Activated T-helper 2 cell treated with anti-CD3 and anti-CD28 coated beads, Interferon-gamma antibody, Interleukin-2, Interleukin-4, amounts not matched to agents 10 μg/mL and 5 μg/mL and 100 μg/mL, durations not matched to agents 14 hours and 24 hours and 36 hours (primary cell): ENCODE data around the gene BTD. TPM values are rescaled to one million over a fixed set of nuclear protein-coding genes. Genes with fewer than 3 reads are reported as not detected.

ENCODE experiments used
- DNase-seq: peaks from one replicate; pipeline ENCODE4 v3.0.0; 2021; ENCODE audit warnings: low spot score
- H3K27ac Mint-ChIP-seq: one replicate; pipeline ENCODE4 v1.8.0; 2021; ENCODE audit warnings: mixed read lengths
- H3K27me3 Mint-ChIP-seq: one replicate; pipeline ENCODE4 v1.8.0; 2021; ENCODE audit warnings: low read depth, mixed read lengths
- H3K36me3 Mint-ChIP-seq: one replicate; pipeline ENCODE4 v1.8.0; 2021; ENCODE audit warnings: low read depth, mixed read lengths
- H3K4me1 Mint-ChIP-seq: one replicate; pipeline ENCODE4 v1.8.0; 2021; ENCODE audit warnings: low read depth, mixed read lengths
- H3K4me3 Mint-ChIP-seq: one replicate; pipeline ENCODE4 v1.8.0; 2021; ENCODE audit warnings: low read depth, mild to moderate bottlenecking, moderate library complexity, mixed read lengths
- H3K9me3 Mint-ChIP-seq: one replicate; pipeline ENCODE4 v1.8.0; 2021; ENCODE audit warnings: mixed read lengths
- intact Hi-C: fragments of 100-400 bp; cut with micrococcal nuclease; formaldehyde crosslinking; loops from one replicate; pipeline ENCODE4 v1.15.1; 2023
- total RNA-seq: library from RNA; stranded (reverse); gene quantifications from 2 replicates; pipeline ENCODE4 v1.2.3, GENCODE V29; 2022

BTD gene
- total RNA-seq, 1 donor from 2014 or later = 3.9 TPM

- H3K9me3 Mint-ChIP-seq = no peaks in the 10 kb centered on the region
- no peaks in the 10 kb centered on the region for H3K27me3 Mint-ChIP-seq
- no peak overlapping the region for H3K4me3 Mint-ChIP-seq
- peaks cover 73% of the 10 kb centered on the region for H3K36me3 Mint-ChIP-seq
- no peak for DNase-seq
- no peak overlapping the region for H3K27ac Mint-ChIP-seq
- intact Hi-C loops = no loop called here
- peaks cover 21% of the 10 kb centered on the region for H3K4me1 Mint-ChIP-seq
Measured at GRCh38 chr3:15694628-15695027, 93.1 kb downstream of the BTD start.

Other genes with a start within 250 kb of the BTD start
- 16.1 and 16.5 TPM in 2 replicates for gene METTL6, start 174.2 kb upstream of the BTD start, total RNA-seq
- gene EAF1, start 174.1 kb upstream of the BTD start, total RNA-seq = 23.9 and 25.9 TPM in 2 replicates
- 1.6 and 2.1 TPM in 2 replicates for gene COLQ, start 80.0 kb upstream of the BTD start, total RNA-seq
- gene HACL1, start 176 bp upstream of the BTD start, total RNA-seq = 22.8 TPM in 2 replicates
- 44.2 and 45.5 TPM in 2 replicates for gene ANKRD28, start 196.2 kb downstream of the BTD start, total RNA-seq